Right ventricle myocardium inferior (tissue), 1 donor: ENCODE measurements around the gene KRTAP24-1. TPM values are rescaled to one million over a fixed set of nuclear protein-coding genes. Genes with fewer than 3 reads are reported as not detected.

ENCODE experiments used
- ATAC-seq: fragments of 200-7000 bp; cut with Tn5 transposase; one replicate; pipeline ENCODE4 v1.9.1; 2020; ENCODE audit warnings: mild to moderate bottlenecking, moderate library complexity
- DNase-seq: peaks from one replicate; pipeline ENCODE4 v3.0.0; 2021; ENCODE audit errors: missing footprints
- intact Hi-C: fragments of 100-400 bp; cut with DNase I; formaldehyde crosslinking; loops from one replicate; pipeline ENCODE4 v1.11.0; 2022
- total RNA-seq: library from RNA; stranded (reverse); fragmentation: NEBNext Ultra II Directional; extraction: Animal tissue kit (Norgen Biotek cat#: 25700); gene quantifications from one replicate; pipeline ENCODE4 v1.2.1, GENCODE V29; 2021
- donor health status: DM: no; HTN: yes; CAD: no; lungs with severe emphysema.

Gene KRTAP24-1
- total RNA-seq, 1 donor from 2014 or later: not detected

DNA sequence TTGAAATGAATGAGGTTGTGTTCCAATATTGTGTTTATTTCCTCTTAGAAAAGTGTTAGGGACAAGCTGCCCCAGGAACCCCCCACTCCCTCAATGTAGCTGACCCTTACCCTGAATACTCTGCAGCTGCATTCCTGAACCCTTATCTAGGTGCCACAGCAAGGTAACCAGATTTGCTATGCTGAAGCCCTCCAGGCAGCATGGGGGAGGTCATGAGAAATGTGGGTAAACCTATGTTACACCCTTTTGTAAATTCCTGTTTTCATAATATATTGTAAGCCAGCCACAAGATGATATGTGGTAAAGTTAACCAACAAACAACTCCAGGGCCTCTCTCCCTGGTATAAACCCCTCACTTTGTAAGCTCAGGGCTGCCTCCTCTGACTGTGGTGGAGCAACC lies 39.1 kb downstream of the KRTAP24-1 start:
- ATAC-seq (no peak), DNase-seq (no peak)
- intact Hi-C loops: no loop called here

- DNase-seq: no peak
- ATAC-seq: no peak
- intact Hi-C loops: no loop called here
Observed at GRCh38 chr21:30240661-30241060, 42.1 kb downstream of the KRTAP24-1 start.

DNA sequence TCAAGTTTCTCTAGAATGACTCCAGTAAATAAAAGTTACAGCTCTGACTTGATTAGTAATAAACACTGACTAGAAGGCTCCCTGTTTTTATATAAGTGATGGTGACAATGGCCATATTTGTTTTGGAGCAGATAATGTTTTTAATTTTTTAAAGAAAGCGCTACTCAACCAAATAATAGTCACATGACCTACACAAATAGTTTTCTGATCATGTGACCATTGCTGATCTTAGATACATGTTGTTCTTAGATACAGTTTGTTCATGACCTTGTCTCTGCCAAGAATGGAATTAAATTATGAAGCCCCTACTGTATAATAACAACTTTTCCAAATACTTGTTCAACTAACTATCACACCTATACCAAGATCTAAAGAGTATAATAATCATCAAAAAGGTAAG lies 44.6 kb downstream of the KRTAP24-1 start:
- ATAC-seq: no peak
- DNase-seq: no peak
- intact Hi-C loops: no loop called here

GRCh38 chr21:30234643-30235042 lies 48.1 kb downstream of the KRTAP24-1 start:
- DNase-seq: no peak
- intact Hi-C loops: no loop called here

GRCh38 chr21:30234050-30234449 lies 48.7 kb downstream of the KRTAP24-1 start:
- DNase-seq: no peak
- intact Hi-C loops: no loop called here
- no peak for ATAC-seq

More at GRCh38 chr21:30234643-30235042, 48.1 kb downstream of the KRTAP24-1 start:
- no peak for ATAC-seq

DNA sequence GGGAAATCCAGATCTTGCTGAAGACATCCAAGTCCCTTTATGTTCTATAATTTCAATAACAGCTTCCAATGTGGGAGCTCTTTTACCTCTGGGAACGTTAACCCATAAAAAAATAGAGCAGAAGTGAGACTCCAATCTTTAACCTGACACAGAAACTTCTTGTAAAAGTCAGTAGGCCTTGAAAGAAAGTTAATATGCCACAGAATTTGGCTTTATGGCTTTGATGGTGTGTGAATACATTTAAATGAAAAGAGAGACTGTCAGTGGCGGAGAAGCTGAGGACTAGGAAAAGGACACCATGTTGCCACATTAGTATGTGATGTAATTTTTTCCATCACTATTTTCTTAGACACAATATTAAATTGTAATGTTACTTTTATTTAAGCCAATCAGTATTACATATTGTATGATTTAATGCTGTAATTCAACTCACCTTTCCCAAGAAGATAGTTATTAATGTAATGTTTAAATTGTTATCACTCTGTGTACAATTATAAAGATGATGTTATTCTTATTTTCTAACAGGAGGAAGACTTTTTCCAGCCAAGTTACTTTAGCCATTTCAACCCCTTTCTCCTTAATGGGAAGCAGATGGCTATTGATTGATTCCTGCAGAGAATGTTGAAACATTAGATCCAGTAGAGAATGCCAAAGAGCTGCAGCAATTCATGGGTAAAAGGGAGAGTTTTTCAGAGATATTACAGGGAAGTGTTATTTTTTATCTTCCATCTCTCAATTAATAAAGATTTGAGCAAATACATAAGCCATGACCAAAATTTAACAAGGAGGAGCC lies 49.3 kb downstream of the KRTAP24-1 start:
- no peak for ATAC-seq
- intact Hi-C loops: no loop called here
- no peak for DNase-seq

- ATAC-seq: no peak
- DNase-seq: no peak
- intact Hi-C loops: no loop called here
Observed at GRCh38 chr21:30232011-30232410, 50.7 kb downstream of the KRTAP24-1 start.

Other genes starting within 250 kb of the KRTAP24-1 start
- gene CLDN17, start 116.1 kb downstream of the KRTAP24-1 start, total RNA-seq: not detected
- not detected for gene CLDN8, start 66.9 kb downstream of the KRTAP24-1 start, total RNA-seq
- gene KRTAP25-1, start 6.6 kb upstream of the KRTAP24-1 start, total RNA-seq: not detected
- not detected for gene KRTAP26-1, start 37.4 kb upstream of the KRTAP24-1 start, total RNA-seq
- gene KRTAP27-1, start 54.7 kb upstream of the KRTAP24-1 start, total RNA-seq: not detected
- gene KRTAP23-1, start 65.7 kb upstream of the KRTAP24-1 start, total RNA-seq: not detected
- gene KRTAP13-2, start 89.3 kb upstream of the KRTAP24-1 start, total RNA-seq: not detected
- gene KRTAP13-1, start 113.1 kb upstream of the KRTAP24-1 start, total RNA-seq: not detected
- not detected for gene KRTAP13-3, start 143.0 kb upstream of the KRTAP24-1 start, total RNA-seq
- gene KRTAP13-4, start 147.3 kb upstream of the KRTAP24-1 start, total RNA-seq: not detected
- gene KRTAP15-1, start 157.3 kb upstream of the KRTAP24-1 start, total RNA-seq: not detected
- not detected for gene KRTAP19-1, start 197.4 kb upstream of the KRTAP24-1 start, total RNA-seq
- not detected for gene KRTAP19-2, start 204.5 kb upstream of the KRTAP24-1 start, total RNA-seq
- not detected for gene KRTAP19-3, start 209.1 kb upstream of the KRTAP24-1 start, total RNA-seq
- gene KRTAP19-4, start 214.2 kb upstream of the KRTAP24-1 start, total RNA-seq: not detected
- not detected for gene KRTAP19-5, start 219.2 kb upstream of the KRTAP24-1 start, total RNA-seq